DMS153 treated with DMSO at 0.1 percent for 48 hours (cell line): ENCODE measurements around the gene TMEM179B.
A peak's percentile ranks its signal among the peaks of the same experiment; 100 is the strongest.

ENCODE experiments used
- DNase-seq: peaks from one replicate; lab custom pipeline; 2025; ENCODE audit not compliant: unreplicated experiment; lab: John Stamatoyannopoulos, UW

Gene TMEM179B

DNA sequence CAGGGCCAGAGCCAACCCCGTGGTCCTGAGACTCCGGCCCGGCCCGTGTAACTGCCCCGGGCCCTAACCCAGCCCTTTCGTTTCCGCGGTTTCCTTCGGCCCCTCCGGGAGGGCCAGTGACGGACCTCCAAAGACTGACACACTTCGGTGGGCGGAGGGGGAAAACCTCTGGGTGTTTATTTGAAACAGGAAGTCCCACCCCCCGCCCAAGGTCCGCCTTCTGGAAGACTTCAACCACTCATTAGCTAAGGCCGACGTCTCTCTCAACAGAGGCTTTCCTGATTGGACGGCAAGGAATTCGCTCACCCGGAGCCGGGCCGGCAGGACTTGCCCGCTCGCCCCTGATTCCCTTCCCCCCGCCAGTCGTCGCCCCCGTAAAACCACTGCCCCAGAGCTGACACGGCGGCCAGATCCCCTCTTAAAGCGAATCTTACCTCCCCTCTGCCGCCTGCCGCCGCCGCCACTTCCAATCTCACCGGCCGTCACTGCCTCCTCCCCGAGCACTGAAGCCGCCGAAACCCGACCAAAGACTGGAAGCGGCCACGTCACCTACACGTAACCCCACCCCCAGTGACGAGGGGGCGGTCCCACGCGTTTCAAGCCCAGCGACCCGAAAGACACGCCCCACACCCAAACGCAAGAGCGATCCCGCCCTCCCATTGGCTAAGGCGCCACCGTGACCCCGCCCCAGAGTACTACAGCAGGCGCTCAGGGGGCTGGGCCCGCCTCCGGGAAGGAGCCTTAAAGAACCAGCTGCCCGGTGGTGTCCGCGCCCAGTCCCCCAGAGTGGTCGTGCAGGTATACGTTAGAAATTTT lies 44.5 kb downstream of the TMEM179B start, which contains the start of gene STX5:
Gene STX5 (minus strand): TSS at position 532 of the 816 bp plus-strand sequence. CDS start 808 bp downstream, outside the sequence.
- peak; percentile 92 for DNase-seq

DNA sequence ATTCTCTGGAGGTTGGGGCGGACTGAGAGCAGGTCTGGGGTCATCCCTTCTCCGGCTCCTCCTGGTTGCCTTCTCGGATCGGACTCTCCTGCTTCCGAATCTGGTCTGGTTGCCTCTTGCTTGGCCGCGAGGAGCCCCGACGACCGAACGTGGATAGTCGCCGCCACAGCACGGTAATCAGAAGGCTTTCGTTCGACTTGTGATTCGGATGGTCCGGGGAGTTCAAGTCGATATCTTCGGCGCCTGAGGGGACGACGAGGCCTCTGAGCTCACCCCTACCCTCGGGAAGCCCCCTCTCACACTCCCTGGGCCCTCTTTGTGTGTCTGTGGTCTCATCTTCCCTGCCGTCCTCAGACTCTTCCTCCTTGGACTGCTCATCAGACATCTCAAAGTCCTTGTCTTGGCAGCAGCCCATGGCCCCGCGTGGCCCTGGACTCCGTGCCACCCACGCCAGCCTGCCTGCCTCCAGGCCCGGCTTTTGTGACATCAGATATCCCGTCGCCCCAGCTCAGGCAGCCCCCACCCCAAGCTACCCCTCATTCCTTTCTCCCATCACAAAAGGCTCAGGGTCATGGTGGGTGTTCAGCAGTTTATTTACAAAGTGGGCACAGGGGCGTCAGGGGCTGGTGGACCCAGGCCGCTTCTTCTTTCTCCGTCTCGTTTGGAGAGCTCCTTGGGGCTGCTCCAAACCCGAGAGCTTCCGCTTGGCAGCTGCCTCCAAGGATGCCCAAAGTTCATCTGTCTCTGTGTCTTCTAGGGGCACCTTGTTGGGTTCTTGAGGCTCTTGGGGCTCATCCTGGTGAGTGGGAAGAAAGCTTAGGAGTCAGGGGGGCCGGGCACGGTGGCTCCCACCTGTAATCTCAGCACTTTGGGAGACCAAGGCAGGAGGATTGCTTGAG lies 45.4 kb downstream of the TMEM179B start, which contains the start of gene TEX54:
Gene TEX54 (minus strand): TSS at position 506 of the 899 bp plus-strand sequence.
- DNase-seq = no peak

DNA sequence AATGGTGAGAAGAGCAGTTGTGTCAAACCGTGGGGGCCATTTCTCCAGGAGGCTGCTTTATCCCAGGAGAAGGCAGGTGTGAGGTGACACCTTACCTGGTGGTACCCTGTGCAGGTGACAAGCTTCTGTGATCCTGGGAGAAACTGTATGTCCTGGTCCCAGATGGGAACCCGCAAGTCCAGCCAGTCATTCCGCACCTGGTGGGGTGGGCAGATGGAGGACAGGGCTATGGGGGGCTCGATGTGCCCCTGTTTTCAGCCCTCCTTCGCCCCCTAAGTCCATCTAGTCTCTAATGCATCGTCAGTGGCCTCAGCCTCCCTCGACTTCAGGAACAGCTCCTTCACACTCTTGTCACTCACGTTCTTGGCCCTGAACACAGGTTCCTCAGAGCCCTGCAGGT lies 48.1 kb downstream of the TMEM179B start:
- no peak for DNase-seq

DNA sequence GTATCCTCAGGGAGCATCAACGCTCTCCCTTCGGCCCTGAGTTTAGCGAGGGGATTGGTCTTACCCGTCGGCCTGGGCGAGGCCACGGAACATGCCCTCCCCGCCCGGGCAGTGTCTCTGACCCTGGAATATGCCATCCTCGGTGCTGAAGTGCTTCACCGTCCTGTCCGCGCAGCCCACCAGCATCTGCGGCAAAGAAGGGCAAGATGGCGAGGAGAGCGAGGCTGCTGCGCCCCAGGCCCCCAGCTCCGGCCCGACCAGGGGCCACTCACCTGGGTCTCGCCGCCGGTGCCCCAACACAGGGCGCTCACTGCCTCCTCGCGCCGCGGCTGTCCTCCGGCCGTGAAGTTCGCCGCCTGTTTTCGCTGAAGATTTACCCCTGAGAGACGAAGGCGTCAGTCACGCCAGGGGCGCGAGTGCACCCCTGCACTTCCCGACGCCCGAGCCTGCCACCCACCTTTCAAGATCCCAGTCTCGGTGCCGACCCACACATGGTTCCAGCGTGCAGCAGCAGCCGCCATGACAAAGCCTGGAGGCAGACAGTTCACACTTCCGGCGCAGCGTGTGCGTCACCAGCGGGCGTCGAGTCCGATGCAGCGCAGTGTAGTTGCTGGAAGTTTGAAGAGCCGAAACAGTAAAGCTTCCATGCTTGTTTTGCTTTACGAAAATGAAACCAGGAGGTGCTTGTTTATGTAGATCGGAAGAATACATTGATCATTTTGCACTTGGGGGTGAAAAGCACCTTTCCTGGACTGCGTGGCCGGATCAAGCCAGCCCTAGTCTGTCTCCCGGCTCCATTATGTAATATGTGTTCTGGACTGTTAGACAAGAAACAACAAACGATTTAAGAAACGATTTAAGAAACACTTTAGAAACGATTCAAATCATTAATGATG lies 52.1 kb downstream of the TMEM179B start, which contains the start of gene WDR74:
Gene WDR74 (minus strand): TSS at position 541 of the 896 bp plus-strand sequence. CDS start 20 bp downstream, at position 521.
- DNase-seq = peak; percentile 86
